Smooth muscle cell (in vitro differentiated cells): ENCODE results near the gene TXNDC2. TPM values are rescaled to one million over a fixed set of nuclear protein-coding genes. Genes with fewer than 3 reads are reported as not detected.

Source experiments
- DNase-seq: peaks from one replicate; lab custom pipeline; 2025; ENCODE audit not compliant: unreplicated experiment; lab: John Stamatoyannopoulos, UW
- H2AFZ ChIP-seq: fragments of 200-600 bp; sonication (generic); 2 replicates; pipeline ENCODE4 v1.6.0; 2016; ENCODE audit warnings: antibody characterized with exemption, low read depth, mild to moderate bottlenecking
- H3F3A ChIP-seq: fragments of 200-600 bp; sonication (generic); 2 replicates; pipeline ENCODE4 v1.6.0; 2017; ENCODE audit warnings: antibody characterized with exemption, low read depth
- H3K27ac ChIP-seq: fragments of 200-600 bp; sonication (generic); 2 replicates; pipeline ENCODE4 v1.5.1; 2016; ENCODE audit warnings: low read depth, mild to moderate bottlenecking
- H3K27me3 ChIP-seq: fragments of 200-600 bp; sonication (generic); 2 replicates; pipeline ENCODE4 v1.6.1; 2016; ENCODE audit warnings: low read depth, mild to moderate bottlenecking
- H3K36me3 ChIP-seq: fragments of 200-600 bp; sonication (generic); 2 replicates; pipeline ENCODE4 v1.5.1; 2016; ENCODE audit warnings: low read depth
- H3K4me1 ChIP-seq: fragments of 200-600 bp; sonication (generic); 2 replicates; pipeline ENCODE4 v1.5.1; 2016; ENCODE audit warnings: low read depth
- H3K4me2 ChIP-seq: fragments of 200-600 bp; sonication (generic); 2 replicates; pipeline ENCODE4 v1.6.0; 2016; ENCODE audit warnings: mild to moderate bottlenecking
- H3K4me3 ChIP-seq: fragments of 200-600 bp; sonication (generic); 2 replicates; pipeline ENCODE4 v1.5.1; 2016; ENCODE audit warnings: mild to moderate bottlenecking
- H3K79me2 ChIP-seq: fragments of 200-600 bp; sonication (generic); 2 replicates; pipeline ENCODE4 v1.6.0; 2016; ENCODE audit warnings: low read depth, mild to moderate bottlenecking
- H3K9ac ChIP-seq: fragments of 200-600 bp; sonication (generic); 2 replicates; pipeline ENCODE4 v1.6.0; 2016; ENCODE audit warnings: low read depth
- H3K9me3 ChIP-seq: fragments of 200-600 bp; sonication (generic); replicated peaks from 2 replicates; pipeline ENCODE4 v1.5.1; 2016; ENCODE audit warnings: low read depth
- H4K20me1 ChIP-seq: fragments of 200-600 bp; sonication (generic); 2 replicates; pipeline ENCODE4 v1.6.0; 2016; ENCODE audit warnings: low read depth
- WGBS: methylation state at CpG from one replicate; pipeline ENCODE4 v1.1.7; 2016; ENCODE audit warnings: low lambda C conversion rate; 5-methylcytosine and 5-hydroxymethylcytosine counted together
- polyA plus RNA-seq: library from polyadenylated mRNA; unstranded; fragments of >200 nt; fragmentation: Nextera tagmentation; extraction: Ambion mirVana; gene quantifications from 2 replicates; pipeline ENCODE4 v1.2.1, GENCODE V29; 2016
- total RNA-seq: library from RNA; depleted of rRNA; stranded (reverse); fragments of >200 nt; gene quantifications from 2 replicates; pipeline ENCODE4 v1.2.3, GENCODE V29; 2014
- TF ChIP-seq, protein P1 (sequence below): fragments of 200-600 bp; sonication (generic); IDR thresholded peaks from 2 replicates; pipeline ENCODE4 v1.5.1; 2017; ENCODE audit warnings: borderline replicate concordance, mild to moderate bottlenecking, antibody characterized with exemption; ENCODE audit not compliant: insufficient read depth, poor library complexity, severe bottlenecking

The TXNDC2 gene
- total and polyA plus RNA-seq, 2 experiments from 2014 or later, result 0.58 TPM; not detected in 1

DNA sequence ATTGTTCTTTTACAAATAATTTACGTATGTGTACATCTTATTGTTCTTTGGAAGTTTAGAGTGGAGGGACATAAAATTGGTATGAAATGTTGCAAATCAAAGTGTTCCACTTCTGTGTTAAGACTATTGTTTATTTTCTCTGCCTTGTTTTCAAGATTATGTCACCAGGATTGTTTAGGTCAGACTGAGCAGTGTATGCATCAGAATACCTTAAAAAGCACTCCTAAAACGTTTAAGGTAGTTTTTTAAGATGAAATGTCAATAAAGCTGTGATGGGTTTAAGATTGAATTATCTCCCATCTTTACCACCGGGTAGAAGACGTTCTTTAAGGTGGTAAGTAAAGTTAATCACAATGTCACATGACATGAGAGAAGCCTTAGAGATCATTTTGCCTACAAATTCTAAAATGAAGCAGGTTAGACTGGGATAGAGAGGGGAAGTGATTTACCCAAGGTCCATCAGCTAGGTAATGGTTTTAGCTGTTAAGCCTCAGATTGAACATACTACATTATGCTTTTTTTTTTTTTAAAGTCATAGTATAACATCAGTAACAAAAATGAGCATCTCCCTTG is 38.7 kb downstream of the TXNDC2 start:
- 48% methylated on average over 4 of the region's 4 CpGs for WGBS
- Histone ChIP-seq H2AFZ (no peak overlapping the region), H3K27ac (peak overlapping the region; percentile 48)

DNA sequence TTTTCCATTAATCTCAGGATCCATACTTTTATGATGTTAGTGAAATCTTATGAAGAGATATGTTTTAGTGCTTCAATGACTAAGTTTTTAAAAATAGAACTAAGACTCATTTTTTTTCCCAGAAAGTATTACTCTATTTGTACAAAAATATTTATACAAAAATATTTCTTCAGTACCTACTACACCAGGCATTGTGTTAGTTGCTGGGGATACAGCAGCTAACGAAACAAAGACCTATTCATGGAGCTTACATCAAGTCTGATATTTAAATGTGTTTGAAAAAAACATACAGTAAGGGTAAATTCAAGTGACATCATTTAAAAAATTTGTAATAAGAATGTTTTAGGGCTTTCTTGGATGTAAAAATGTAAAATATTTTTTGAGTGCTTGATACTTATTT is 39.6 kb downstream of the TXNDC2 start:
- Histone ChIP-seq H3K27ac (peak overlapping the region; percentile 48), H3K27me3 (no peaks in the 10 kb centered on the region), H3K4me1 (peaks cover 72% of the 10 kb centered on the region), H3K9ac (no peak overlapping the region), H2AFZ (no peak overlapping the region), H3K36me3 (no peaks in the 10 kb centered on the region), H4K20me1 (peaks cover 100% of the 10 kb centered on the region), H3F3A (peaks cover 8% of the 10 kb centered on the region), H3K4me2 (peak overlapping the region; percentile 6), H3K79me2 (peaks cover 100% of the 10 kb centered on the region), H3K9me3 (no peaks in the 10 kb centered on the region), H3K4me3 (no peak overlapping the region)
- WGBS, result 83% methylated on average over 1 of the region's 1 CpG
- DNase-seq, result no peak
- TF ChIP-seq, protein P1, sequence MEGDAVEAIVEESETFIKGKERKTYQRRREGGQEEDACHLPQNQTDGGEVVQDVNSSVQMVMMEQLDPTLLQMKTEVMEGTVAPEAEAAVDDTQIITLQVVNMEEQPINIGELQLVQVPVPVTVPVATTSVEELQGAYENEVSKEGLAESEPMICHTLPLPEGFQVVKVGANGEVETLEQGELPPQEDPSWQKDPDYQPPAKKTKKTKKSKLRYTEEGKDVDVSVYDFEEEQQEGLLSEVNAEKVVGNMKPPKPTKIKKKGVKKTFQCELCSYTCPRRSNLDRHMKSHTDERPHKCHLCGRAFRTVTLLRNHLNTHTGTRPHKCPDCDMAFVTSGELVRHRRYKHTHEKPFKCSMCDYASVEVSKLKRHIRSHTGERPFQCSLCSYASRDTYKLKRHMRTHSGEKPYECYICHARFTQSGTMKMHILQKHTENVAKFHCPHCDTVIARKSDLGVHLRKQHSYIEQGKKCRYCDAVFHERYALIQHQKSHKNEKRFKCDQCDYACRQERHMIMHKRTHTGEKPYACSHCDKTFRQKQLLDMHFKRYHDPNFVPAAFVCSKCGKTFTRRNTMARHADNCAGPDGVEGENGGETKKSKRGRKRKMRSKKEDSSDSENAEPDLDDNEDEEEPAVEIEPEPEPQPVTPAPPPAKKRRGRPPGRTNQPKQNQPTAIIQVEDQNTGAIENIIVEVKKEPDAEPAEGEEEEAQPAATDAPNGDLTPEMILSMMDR, result no peak

More for the DNA sequence above, 38.7 kb downstream of the TXNDC2 start:
- H3K36me3 ChIP-seq, result no peaks in the 10 kb centered on the region
- peaks cover 100% of the 10 kb centered on the region for H4K20me1 ChIP-seq
- no peak overlapping the region for H3K4me3 ChIP-seq
- no peaks in the 10 kb centered on the region for H3K27me3 ChIP-seq
- no peak overlapping the region for H3K9ac ChIP-seq
- H3K79me2 ChIP-seq, result peaks cover 100% of the 10 kb centered on the region
- H3K9me3 ChIP-seq, result no peaks in the 10 kb centered on the region
- peaks cover 9% of the 10 kb centered on the region for H3F3A ChIP-seq
- no peak for DNase-seq
- H3K4me1 ChIP-seq, result peaks cover 67% of the 10 kb centered on the region
- TF ChIP-seq, protein P1, result no peak
- peak overlapping the region; percentile 6 for H3K4me2 ChIP-seq

DNA sequence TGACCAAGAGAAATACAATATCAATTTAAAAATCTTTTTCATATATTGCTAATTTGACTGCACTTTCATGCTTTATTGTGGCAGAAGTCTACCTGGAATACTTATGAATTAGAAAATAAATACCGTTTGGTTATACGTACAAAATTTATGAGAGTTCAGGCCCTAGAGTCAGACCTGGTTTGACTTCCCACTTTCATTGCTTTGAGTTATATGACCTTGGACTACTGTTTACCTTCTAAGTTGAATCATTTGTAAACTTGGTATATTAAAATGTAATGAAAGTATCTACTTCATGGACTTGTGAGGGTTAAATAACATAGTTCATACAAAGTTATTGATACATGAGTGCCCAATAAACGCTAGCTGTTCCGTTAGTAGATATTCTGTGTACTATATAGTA is 40.0 kb downstream of the TXNDC2 start:
- Histone ChIP-seq H4K20me1 (peaks cover 100% of the 10 kb centered on the region), H3K36me3 (no peaks in the 10 kb centered on the region), H3K4me1 (peaks cover 72% of the 10 kb centered on the region), H3K27me3 (no peaks in the 10 kb centered on the region), H3K79me2 (peaks cover 100% of the 10 kb centered on the region), H2AFZ (no peak overlapping the region), H3K9ac (no peak overlapping the region), H3K4me3 (no peak overlapping the region), H3K27ac (peak overlapping the region; percentile 48), H3K4me2 (peak overlapping the region; percentile 6), H3K9me3 (no peaks in the 10 kb centered on the region), H3F3A (peaks cover 6% of the 10 kb centered on the region)
- TF ChIP-seq, protein P1, result no peak
- WGBS, result 92% methylated on average over 4 of the region's 4 CpGs
- no peak for DNase-seq
